Esophagus squamous epithelium (tissue), 5 donors: ENCODE data around the gene AMBP. TPM values are rescaled to one million over a fixed set of nuclear protein-coding genes. Genes with fewer than 3 reads are reported as not detected.

ENCODE experiments used
- DNase-seq: peaks from one replicate; lab custom pipeline; 2025; lab: John Stamatoyannopoulos, UW
- H3K27ac ChIP-seq, 4 donors: fragments of 200-600 bp; sonication (generic); one replicate each; pipeline ENCODE4 v1.5.1; 2016 to 2019; ENCODE audit warnings: mild to moderate bottlenecking in 1 of 4
- H3K27me3 ChIP-seq, 4 donors: fragments of 200-600 bp; sonication (generic); 1 replicate in 3 of 4; 2 replicates in 1 of 4; pipeline versions ENCODE4 v1.5.1 to v1.6.0; 2017 to 2021; ENCODE audit warnings: antibody characterized with exemption in 1 of 4
- H3K36me3 ChIP-seq, 3 donors: fragments of 200-600 bp; sonication (generic); one replicate each; pipeline ENCODE4 v1.5.1; 2016 to 2019
- H3K4me1 ChIP-seq, 3 donors: fragments of 200-600 bp; sonication (generic); one replicate each; pipeline ENCODE4 v1.5.1; 2017 to 2019
- H3K4me3 ChIP-seq, 4 donors: fragments of 200-600 bp; sonication (generic); 1 replicate in 3 of 4; 2 replicates in 1 of 4; pipeline ENCODE4 v1.5.1; 2016 to 2019; ENCODE audit warnings: mild to moderate bottlenecking in 2 of 4, moderate library complexity in 1 of 4
- H3K9me3 ChIP-seq, 3 donors: fragments of 200-600 bp; sonication (generic); one replicate each; pipeline ENCODE4 v1.5.1; 2016 to 2019
- POLR2A ChIP-seq, 4 donors: fragments of 450-650 bp; IDR thresholded peaks; one replicate each; pipeline ENCODE4 v1.6.1; 2017; ENCODE audit warnings: antibody characterized with exemption in 4 of 4, mild to moderate bottlenecking in 4 of 4, moderate library complexity in 3 of 4
- WGBS, 2 donors: methylation state at CpG; one replicate each; pipeline ENCODE4 v1.1.5; 2018; 5-methylcytosine and 5-hydroxymethylcytosine counted together
- intact Hi-C: fragments of 100-400 bp; cut with DNase I; formaldehyde crosslinking; loops from one replicate; pipeline ENCODE4 v1.15.0; 2022
- total RNA-seq, 4 donors: library from RNA; depleted of rRNA; stranded (reverse); fragments of >200 nt; gene quantifications; one replicate each; pipeline ENCODE4 v1.1.0, GENCODE V29; 2016
- TF ChIP-seq, protein P1 (sequence below), 6 experiments: fragments of 450-650 bp in 4 of 6; fragments of 200-600 bp in 2 of 6; sonication (generic) in 2 of 6; IDR thresholded peaks; one replicate each; pipeline ENCODE4 v1.5.1; 2016 to 2019; ENCODE audit warnings: antibody characterized with exemption in 6 of 6, mild to moderate bottlenecking in 4 of 6, moderate library complexity in 4 of 6
- donor health status: DM: yes; HTN: yes; CAD: no.

The AMBP gene
- total RNA-seq, 4 donors from 2014 or later: 0.19 to 2.5 TPM; not detected in 2

DNA sequence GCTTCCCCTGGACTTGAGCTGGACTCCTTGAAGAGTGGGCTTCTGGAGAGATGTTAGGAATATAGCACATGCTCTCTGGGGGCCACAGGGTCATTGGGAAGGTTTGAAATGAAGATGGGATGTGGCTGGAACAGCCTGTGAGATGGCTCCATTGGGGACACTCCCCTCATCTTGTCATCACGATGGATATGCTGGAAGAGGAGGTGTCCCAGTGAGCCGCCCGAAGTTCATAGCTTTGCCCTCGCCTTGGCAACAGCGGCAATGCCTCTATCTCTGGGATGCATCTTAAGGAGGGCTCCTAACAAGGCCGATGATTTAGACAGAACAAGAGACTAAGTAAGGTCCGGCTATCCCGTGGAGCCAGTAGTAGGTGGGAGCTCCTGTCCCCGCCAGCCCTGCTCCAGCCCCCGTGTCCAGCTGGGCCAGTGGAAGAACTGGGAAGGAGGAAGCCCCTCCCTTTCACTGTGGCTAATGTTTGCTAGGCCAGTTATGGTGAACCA lies 23.9 kb downstream of the AMBP start:
- no peak for TF ChIP-seq POLR2A (IDR thresholded peaks at IDR 0.05)
- TF ChIP-seq, protein P1, sequence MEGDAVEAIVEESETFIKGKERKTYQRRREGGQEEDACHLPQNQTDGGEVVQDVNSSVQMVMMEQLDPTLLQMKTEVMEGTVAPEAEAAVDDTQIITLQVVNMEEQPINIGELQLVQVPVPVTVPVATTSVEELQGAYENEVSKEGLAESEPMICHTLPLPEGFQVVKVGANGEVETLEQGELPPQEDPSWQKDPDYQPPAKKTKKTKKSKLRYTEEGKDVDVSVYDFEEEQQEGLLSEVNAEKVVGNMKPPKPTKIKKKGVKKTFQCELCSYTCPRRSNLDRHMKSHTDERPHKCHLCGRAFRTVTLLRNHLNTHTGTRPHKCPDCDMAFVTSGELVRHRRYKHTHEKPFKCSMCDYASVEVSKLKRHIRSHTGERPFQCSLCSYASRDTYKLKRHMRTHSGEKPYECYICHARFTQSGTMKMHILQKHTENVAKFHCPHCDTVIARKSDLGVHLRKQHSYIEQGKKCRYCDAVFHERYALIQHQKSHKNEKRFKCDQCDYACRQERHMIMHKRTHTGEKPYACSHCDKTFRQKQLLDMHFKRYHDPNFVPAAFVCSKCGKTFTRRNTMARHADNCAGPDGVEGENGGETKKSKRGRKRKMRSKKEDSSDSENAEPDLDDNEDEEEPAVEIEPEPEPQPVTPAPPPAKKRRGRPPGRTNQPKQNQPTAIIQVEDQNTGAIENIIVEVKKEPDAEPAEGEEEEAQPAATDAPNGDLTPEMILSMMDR (IDR thresholded peaks at IDR 0.05): no peak
- WGBS, 2 donors: 80 to 97% methylated on average over 5 to 9 of the region's 10 CpGs
- intact Hi-C loops: no loop called here
- Histone ChIP-seq H3K4me3 (no peak overlapping the region), H3K27ac (no peak overlapping the region), H3K9me3 (no peaks in the 10 kb centered on the region), H3K36me3 (peaks cover 0 to 43% (median 0%) of the 10 kb centered on the region in 3 donors), H3K4me1 (no peaks in the 10 kb centered on the region), H3K27me3 (no peaks in the 10 kb centered on the region)
- DNase-seq: no peak

DNA sequence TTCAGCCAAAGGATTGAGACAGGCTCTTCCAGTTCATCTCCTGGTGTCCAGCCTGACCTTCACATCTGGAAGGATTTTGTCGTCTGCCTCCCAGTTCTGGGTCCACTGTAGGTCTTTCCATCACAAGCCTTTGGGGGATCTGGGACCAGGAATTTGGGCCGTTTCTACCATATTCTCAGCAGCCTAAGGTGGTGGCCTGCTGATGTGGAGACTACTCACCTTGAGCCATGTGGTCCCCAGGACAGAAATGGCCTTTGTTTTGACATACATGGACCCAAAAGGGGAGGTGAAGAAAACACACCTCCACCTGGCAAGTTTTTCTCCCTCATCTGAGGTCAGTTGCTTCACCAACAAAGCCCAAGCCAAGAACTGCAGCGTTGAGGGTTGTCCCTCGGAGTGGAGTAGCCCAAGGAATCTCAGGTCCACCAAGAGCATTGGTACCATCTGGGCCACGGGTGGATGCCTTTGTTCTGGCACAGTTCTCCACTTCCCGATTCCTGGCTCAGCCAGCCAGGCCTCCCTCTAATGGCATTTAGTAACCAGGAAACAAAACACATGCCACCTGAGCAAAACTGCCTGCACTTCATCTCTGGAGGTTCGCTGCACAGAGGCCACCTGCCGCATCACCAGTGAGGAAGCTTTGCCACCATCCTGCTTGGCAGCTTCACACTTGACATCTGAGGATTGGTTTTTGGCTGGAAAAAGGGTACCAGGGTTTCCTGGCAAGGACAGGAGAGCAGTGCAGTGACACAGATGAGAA lies 24.7 kb downstream of the AMBP start:
- TF ChIP-seq, protein P1 (IDR thresholded peaks at IDR 0.05): no peak
- TF ChIP-seq POLR2A (IDR thresholded peaks at IDR 0.05): no peak
- H3K27me3 ChIP-seq: no peaks in the 10 kb centered on the region
- no peak overlapping the region for H3K4me3 ChIP-seq
- intact Hi-C loops: no loop called here
- no peak overlapping the region for H3K27ac ChIP-seq
- WGBS, 2 donors: 82 to 86% methylated on average over 6 of the region's 8 CpGs
- no peak for DNase-seq
- H3K4me1 ChIP-seq: no peaks in the 10 kb centered on the region
- H3K9me3 ChIP-seq: no peaks in the 10 kb centered on the region
- peaks cover 0 to 51% (median 0%) of the 10 kb centered on the region in 3 donors for H3K36me3 ChIP-seq

DNA sequence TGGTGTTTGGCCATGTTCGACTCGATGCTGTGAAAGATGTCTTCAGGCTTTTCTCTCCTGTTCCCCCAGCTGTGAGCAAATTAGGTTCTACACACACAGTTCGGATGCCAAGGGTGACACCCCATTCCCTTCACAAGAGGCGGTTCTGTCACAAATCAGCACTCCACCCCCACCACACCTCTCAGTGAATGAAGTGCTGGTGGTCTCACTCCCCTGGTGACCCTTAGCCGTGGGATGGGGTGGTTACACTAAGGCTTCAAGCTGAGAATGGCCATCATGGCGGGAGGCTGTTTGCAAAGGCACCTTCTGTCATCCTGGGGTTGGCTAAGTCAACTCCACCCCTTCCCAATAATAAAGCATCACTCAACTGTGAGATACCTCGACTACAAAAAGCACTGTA lies 26.4 kb downstream of the AMBP start:
- H3K27me3 ChIP-seq: no peaks in the 10 kb centered on the region
- WGBS, 2 donors: 73 to 96% methylated on average over 4 to 6 of the region's 7 CpGs
- no peak for TF ChIP-seq POLR2A (IDR thresholded peaks at IDR 0.05)
- TF ChIP-seq, protein P1 (IDR thresholded peaks at IDR 0.05): no peak
- H3K4me3 ChIP-seq: no peak overlapping the region
- peaks cover 0 to 61% (median 0%) of the 10 kb centered on the region in 3 donors for H3K36me3 ChIP-seq
- intact Hi-C loops: no loop called here
- no peaks in the 10 kb centered on the region for H3K4me1 ChIP-seq
- no peaks in the 10 kb centered on the region for H3K9me3 ChIP-seq
- no peak overlapping the region for H3K27ac ChIP-seq
- no peak for DNase-seq

DNA sequence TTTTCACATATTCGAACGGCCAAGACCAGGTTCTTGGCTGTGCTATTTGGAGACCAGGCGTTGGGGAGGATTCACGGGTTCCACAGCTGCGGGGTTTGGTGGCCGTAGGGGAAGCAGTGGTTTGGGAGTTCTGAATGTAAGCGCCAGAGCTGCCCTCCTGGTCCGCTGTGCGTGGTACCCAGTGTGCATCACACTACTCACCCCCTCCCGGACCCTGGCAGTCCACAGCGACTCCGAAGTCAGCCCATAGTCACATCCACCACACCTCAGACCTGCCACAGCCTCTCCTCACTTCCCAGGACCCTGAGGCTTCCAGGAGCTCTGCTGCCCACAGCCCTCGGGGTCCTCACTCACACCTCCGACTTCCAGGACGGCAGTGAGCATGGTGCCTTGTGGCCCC lies 26.8 kb downstream of the AMBP start:
- no peak for TF ChIP-seq POLR2A (IDR thresholded peaks at IDR 0.05)
- TF ChIP-seq, protein P1 (IDR thresholded peaks at IDR 0.05): no peak
- WGBS, 2 donors: 96% methylated on average over 4 to 14 of the region's 15 CpGs
- DNase-seq: no peak
- Histone ChIP-seq H3K27me3 (no peaks in the 10 kb centered on the region), H3K9me3 (no peaks in the 10 kb centered on the region), H3K27ac (no peak overlapping the region), H3K4me3 (no peak overlapping the region), H3K36me3 (peaks cover 0 to 61% (median 0%) of the 10 kb centered on the region in 3 donors), H3K4me1 (no peaks in the 10 kb centered on the region)
- intact Hi-C loops: no loop called here

DNA sequence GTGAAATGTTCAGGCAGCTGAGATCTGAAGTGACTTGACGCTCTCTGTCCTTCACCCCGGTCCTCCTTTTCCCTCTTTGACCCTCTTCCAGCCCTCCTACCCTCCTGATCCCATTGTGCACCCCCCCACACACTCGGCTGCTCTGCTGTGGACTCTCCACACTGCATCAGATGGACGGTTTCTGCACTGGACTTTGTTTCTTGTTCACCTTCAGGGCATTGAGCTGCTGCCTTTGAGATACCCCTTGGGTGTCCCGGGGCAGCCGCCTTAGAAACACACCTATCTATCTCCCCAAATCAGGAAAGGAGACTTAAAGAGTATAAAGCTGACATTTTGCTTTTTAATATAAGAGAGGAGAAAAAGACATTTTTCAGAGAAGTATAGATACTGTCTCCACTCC lies 27.5 kb downstream of the AMBP start:
- Histone ChIP-seq H3K4me1 (no peaks in the 10 kb centered on the region), H3K4me3 (no peak overlapping the region), H3K36me3 (peaks cover 0 to 61% (median 0%) of the 10 kb centered on the region in 3 donors), H3K9me3 (no peaks in the 10 kb centered on the region), H3K27ac (no peak overlapping the region), H3K27me3 (no peaks in the 10 kb centered on the region)
- WGBS, 2 donors: 91 to 94% methylated on average over 6 of the region's 6 CpGs
- intact Hi-C loops: no loop called here
- DNase-seq: no peak
- TF ChIP-seq POLR2A (IDR thresholded peaks at IDR 0.05): no peak
- TF ChIP-seq, protein P1 (IDR thresholded peaks at IDR 0.05): no peak
